IPS-NIHi11 (cell line): ENCODE measurements around the gene ENPP3.
"Not testable (repeated sequence)": the region's sequence is repeated elsewhere in the genome, so short reads cannot be mapped to it uniquely, and the experiment has no call there.

Experiments used
- DNase-seq: peaks from one replicate; pipeline ENCODE4 v3.0.0; 2012; ENCODE audit warnings: mixed read lengths, low spot score

Gene ENPP3

GRCh38 chr6:131736811-131737210 lies 99.7 kb downstream of the ENPP3 start:
- DNase-seq = no peak

GRCh38 chr6:131739136-131739535 lies 102.0 kb downstream of the ENPP3 start:
- DNase-seq = no peak

GRCh38 chr6:131740161-131740560 lies 103.1 kb downstream of the ENPP3 start:
- DNase-seq = no peak

GRCh38 chr6:131741688-131742393 lies 104.7 kb downstream of the ENPP3 start:
- no peak for DNase-seq

- peak; percentile 18 for DNase-seq
Observed at GRCh38 chr6:131744432-131745287, 107.6 kb downstream of the ENPP3 start.

GRCh38 chr6:131745476-131745875 lies 108.4 kb downstream of the ENPP3 start:
- DNase-seq = no peak

GRCh38 chr6:131747821-131748353 lies 110.8 kb downstream of the ENPP3 start:
- DNase-seq = no peak

GRCh38 chr6:131749023-131749422 lies 111.9 kb downstream of the ENPP3 start:
- no peak for DNase-seq

- DNase-seq = not testable (repeated sequence)
Observed at GRCh38 chr6:131751012-131751715, 114.1 kb downstream of the ENPP3 start.

- DNase-seq = no peak
Observed at GRCh38 chr6:131754088-131754487, 117.0 kb downstream of the ENPP3 start.

GRCh38 chr6:131754715-131755567 lies 117.8 kb downstream of the ENPP3 start:
- DNase-seq = no peak

GRCh38 chr6:131755597-131755996 lies 118.5 kb downstream of the ENPP3 start:
- no peak for DNase-seq

GRCh38 chr6:131756039-131756438 lies 118.9 kb downstream of the ENPP3 start:
- no peak for DNase-seq

GRCh38 chr6:131758920-131759319 lies 121.8 kb downstream of the ENPP3 start:
- DNase-seq = no peak

GRCh38 chr6:131761060-131761761 lies 124.1 kb downstream of the ENPP3 start:
- DNase-seq = no peak

- no peak for DNase-seq
Observed at GRCh38 chr6:131761762-131762067, 124.6 kb downstream of the ENPP3 start.

- DNase-seq = no peak
Observed at GRCh38 chr6:131762984-131763383, 125.9 kb downstream of the ENPP3 start.

GRCh38 chr6:131763749-131764148 lies 126.6 kb downstream of the ENPP3 start:
- DNase-seq = no peak

- DNase-seq = no peak
Observed at GRCh38 chr6:131764350-131764749, 127.2 kb downstream of the ENPP3 start.

GRCh38 chr6:131765081-131765803 lies 128.1 kb downstream of the ENPP3 start:
- DNase-seq = no peak

GRCh38 chr6:131765804-131766135 lies 128.7 kb downstream of the ENPP3 start:
- DNase-seq = no peak
